GM19468 (cell line): ENCODE data around the gene SEZ6L.

Source experiments
- ATAC-seq: cut with Tn5 transposase; IDR thresholded peaks from one replicate; pipeline ENCODE4 v1.9.1; 2021; ENCODE audit warnings: mild to moderate bottlenecking, moderate library complexity, moderate number of reproducible peaks; ENCODE audit not compliant: unreplicated experiment; ENCODE audit errors: extremely low read depth

The SEZ6L gene

GRCh38 chr22:26169315-26170111 lies at the start of gene SEZ6L:
TSS of gene SEZ6L (plus strand) at chr22:26169462. CDS start at chr22:26169670, 208 bp downstream.
- ATAC-seq = no peak

- ATAC-seq = no peak
Measured at GRCh38 chr22:26122920-26123468, 46.3 kb upstream of the SEZ6L start.

GRCh38 chr22:26124991-26125725 lies 44.1 kb upstream of the SEZ6L start:
- no peak for ATAC-seq

- ATAC-seq = no peak
Measured at GRCh38 chr22:26127126-26127525, 42.1 kb upstream of the SEZ6L start.

- ATAC-seq = no peak
Measured at GRCh38 chr22:26127556-26127955, 41.7 kb upstream of the SEZ6L start.

GRCh38 chr22:26131589-26132154 lies 37.6 kb upstream of the SEZ6L start:
- ATAC-seq = no peak

GRCh38 chr22:26134654-26135330 lies 34.5 kb upstream of the SEZ6L start:
- ATAC-seq = no peak

- no peak for ATAC-seq
Measured at GRCh38 chr22:26135806-26136205, 33.5 kb upstream of the SEZ6L start.

- no peak for ATAC-seq
Measured at GRCh38 chr22:26139310-26139709, 30.0 kb upstream of the SEZ6L start.

GRCh38 chr22:26141831-26142230 lies 27.4 kb upstream of the SEZ6L start:
- no peak for ATAC-seq

GRCh38 chr22:26143806-26144325 lies 25.4 kb upstream of the SEZ6L start:
- ATAC-seq = no peak

- no peak for ATAC-seq
Measured at GRCh38 chr22:26159886-26160285, 9.4 kb upstream of the SEZ6L start.

GRCh38 chr22:26161746-26162145 lies 7.5 kb upstream of the SEZ6L start:
- ATAC-seq = no peak

GRCh38 chr22:26162926-26163325 lies 6.3 kb upstream of the SEZ6L start:
- no peak for ATAC-seq

- ATAC-seq = no peak
Measured at GRCh38 chr22:26164174-26164573, 5.1 kb upstream of the SEZ6L start.

- ATAC-seq = no peak
Measured at GRCh38 chr22:26168330-26168851, 871 bp upstream of the SEZ6L start.

- no peak for ATAC-seq
Measured at GRCh38 chr22:26168939-26169314, 335 bp upstream of the SEZ6L start.

- no peak for ATAC-seq
Measured at GRCh38 chr22:26170112-26170492, 840 bp downstream of the SEZ6L start.

GRCh38 chr22:26170795-26171580 lies 1.7 kb downstream of the SEZ6L start:
- ATAC-seq = no peak
